GM19455 (cell line): ENCODE measurements around the gene NGF.

Experiments used
- ATAC-seq: cut with Tn5 transposase; IDR thresholded peaks from one replicate; pipeline ENCODE4 v1.9.1; 2021; ENCODE audit not compliant: unreplicated experiment

Gene NGF

DNA sequence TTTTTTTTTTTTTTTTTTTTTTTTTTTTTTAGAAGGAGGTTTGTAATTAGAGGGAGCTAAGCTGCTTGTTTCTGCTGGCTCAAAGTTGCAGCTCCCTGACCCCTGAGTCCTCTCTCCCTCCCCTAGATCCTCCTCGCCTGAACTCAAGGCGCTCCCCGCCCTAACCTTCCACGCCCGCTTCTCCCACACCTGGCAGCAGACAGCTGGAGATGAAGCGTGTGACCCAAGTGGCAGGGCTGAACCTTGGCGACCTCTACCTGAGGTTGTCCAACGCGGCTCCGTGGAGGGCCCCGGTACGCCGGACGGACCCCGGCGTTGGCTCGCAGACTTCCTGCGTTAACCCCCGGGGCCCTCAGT lies 795 bp downstream of the NGF start:
- no peak for ATAC-seq

DNA sequence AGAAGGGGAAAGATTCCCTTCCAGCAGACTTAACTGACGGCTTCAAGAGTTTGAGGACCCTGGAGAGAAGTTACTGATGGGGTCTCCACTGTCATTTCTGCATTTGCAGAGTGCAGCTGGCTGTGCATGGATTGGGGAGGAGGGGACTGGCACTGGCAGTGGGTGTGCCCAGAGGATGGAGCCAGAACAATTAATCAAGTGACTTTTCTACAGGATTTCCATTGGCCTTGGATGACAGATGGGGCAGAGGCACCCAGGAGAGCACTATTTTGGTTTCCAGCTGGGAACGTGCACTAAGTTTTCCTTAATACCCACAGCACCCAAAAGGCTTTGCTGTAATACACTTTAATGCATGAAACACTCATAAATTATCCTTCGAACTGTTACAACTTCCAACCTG lies 1.3 kb downstream of the NGF start:
- no peak for ATAC-seq

- ATAC-seq, result no peak
Measured at GRCh38 chr1:115332813-115333608, 5.0 kb downstream of the NGF start.

- ATAC-seq, result no peak
Measured at GRCh38 chr1:115331558-115332331, 6.3 kb downstream of the NGF start.

DNA sequence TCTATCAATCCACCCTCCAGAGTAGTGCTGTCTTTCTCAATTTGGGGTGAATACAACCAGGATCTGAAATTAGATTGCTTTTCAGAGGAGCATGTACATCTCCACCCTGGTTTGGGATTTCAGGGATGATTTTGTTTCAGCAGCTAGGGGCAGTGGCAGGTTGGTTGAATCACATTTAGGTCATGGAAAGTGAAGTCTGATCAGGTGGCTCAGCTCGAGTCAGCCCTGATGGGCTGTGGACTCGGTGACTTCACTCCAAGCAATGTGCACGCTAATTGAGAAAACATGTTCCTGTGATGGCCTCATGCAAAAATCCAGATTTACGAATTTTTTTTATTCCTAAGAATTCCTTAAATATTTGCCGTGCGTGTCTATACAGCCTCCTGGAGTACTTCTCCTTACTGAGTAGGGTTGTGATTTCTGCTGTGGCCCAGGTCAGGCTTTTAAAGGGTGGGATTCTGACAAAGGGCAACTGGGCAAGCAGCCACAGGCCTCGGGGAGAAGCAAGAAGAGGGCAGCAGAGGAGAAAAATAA lies 7.5 kb downstream of the NGF start:
- ATAC-seq, result no peak

DNA sequence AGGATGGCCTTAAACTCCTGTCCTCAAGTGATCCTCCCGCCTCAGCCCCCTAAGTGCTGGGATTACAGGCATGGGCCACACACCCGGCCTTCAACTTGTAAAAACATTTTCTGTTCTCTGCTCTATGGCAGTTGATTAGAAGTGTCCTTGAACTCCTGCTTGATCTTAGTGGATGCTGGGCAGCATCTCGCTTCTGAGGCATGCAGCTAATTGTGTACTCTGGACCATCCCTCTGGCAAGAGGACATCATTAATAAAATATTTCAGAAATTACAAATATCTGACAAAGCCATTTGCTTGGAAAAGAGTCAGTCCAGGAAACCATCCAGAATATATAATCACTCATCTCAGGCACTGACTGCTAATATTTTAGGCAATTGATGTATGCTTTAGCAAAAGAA lies 8.1 kb downstream of the NGF start:
- no peak for ATAC-seq

- ATAC-seq, result no peak
Measured at GRCh38 chr1:115327270-115327669, 10.8 kb downstream of the NGF start.

GRCh38 chr1:115326419-115326818 lies 11.6 kb downstream of the NGF start:
- no peak for ATAC-seq

DNA sequence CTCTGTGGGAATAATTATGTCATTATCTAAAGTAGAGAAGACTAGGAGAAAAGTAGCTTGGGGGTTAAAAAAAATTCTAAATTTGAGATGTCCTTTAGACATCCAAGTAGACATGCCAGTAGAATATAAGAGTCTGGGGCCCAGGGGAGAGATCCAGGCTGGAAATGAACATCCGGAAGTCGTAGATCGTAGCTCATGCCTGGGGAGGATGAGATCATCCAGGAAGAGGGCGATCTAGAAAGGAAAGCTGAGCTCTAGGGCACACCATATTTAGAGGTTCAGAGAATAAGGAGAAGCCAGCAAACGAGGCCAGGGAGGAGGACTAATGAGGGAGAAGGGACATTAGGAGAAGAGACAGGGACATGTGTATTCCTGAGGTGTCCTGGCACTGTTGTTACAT lies 12.2 kb downstream of the NGF start:
- no peak for ATAC-seq

DNA sequence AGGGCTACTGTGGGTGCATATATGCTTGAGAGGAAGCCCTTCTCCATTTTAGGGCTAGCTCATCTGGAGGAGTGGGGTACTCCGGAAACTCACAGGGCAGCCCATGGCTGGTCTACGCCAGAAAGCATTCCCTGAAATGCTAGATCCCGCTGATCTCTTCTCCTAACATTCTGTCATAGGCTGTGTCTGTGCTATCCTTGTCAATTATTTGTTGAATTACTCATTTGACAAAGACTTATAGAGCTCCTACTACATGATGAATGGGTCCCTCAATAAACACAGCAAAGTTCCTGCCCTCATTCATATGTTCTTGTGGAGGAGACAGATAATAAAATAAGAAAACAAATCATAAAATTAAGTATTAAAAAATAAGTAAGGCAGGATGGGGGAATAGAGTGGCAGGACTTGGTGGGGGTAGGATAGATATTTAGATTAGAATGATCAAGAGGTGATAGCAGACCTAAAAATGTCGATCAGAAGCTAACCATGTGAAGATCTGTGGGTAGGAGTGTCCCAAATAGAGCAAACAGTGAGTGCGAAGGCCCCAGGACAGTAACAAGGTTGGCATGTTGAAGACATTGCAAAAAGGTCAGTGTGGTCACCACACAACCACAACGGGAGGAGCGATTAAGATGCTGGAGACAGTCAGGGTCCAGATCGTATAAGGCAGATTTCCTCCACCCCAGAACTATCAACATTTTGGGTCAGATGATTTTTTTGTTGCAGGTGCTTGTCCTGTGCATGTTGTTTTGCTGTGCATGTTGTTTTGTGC lies 13.2 kb downstream of the NGF start:
- no peak for ATAC-seq

DNA sequence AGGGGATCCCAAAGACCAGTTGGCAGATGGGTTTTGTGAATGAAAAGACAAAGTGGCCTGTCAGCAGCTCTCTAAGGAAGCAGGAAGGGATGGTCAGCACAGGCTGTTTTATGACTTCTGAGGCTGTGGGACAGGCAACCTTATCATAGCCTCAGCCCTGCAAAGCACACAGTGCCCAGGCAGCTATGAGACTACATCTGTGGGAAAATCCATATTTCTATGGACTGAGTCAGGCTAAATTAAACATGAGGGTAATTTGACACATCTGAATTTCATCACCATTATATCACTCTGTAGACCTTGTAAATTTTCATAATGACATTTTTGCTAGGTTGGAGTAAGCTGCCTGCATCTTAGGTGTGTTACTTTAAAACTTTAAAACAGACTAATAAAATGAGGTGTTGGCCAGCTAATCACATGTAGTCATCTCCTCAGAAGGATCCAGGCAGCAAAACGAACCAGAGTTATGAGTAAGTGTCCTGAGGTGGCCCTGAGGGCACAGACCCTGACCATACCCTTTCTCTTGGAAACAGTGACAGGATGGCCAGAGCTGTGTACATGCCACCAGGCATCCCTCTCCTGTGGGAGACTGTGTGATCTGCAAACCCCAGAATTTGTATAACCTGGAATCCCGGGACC lies 14.6 kb downstream of the NGF start:
- no peak for ATAC-seq

DNA sequence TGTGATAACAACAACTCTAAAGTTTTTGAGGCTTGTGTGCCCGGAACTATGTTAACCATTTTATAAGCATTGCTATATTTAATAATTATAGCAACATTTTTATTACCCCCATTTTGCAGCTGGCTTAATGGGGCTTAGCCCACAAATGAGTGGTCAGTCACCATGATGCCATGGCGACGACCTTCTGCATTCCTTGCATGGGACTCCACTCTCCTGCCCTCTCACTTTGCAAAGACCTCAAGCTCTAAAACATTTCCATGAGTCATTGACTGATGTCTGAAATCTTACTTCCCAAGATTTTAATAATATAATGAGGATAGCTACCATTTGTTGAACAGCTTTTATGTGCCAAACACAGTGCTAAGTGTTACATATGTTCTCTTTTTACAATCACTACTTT lies 15.4 kb downstream of the NGF start:
- no peak for ATAC-seq

- no peak for ATAC-seq
Measured at GRCh38 chr1:115320377-115320776, 17.7 kb downstream of the NGF start.

- no peak for ATAC-seq
Measured at GRCh38 chr1:115319706-115320105, 18.3 kb downstream of the NGF start.

- ATAC-seq, result no peak
Measured at GRCh38 chr1:115317101-115318012, 20.7 kb downstream of the NGF start.

DNA sequence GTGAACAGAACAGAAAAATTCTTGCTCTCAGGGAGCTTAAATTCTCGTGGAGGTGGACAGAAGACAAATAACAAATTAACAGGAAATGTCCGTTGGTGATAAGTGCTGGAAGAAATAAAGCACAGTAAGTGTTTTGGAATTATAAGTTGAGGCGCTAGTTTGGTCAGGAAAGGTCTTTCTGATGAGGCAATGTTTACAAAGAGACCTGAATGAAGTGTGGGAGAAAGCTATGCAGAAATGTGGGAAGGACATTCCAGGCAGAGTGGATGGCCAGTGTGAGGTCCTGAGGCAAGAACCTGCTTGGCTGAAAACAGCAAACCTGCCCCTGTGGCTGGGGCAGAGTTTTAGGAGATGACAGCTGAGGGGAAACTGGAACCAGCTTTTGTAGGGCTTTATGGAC lies 23.3 kb downstream of the NGF start:
- no peak for ATAC-seq

- ATAC-seq, result no peak
Measured at GRCh38 chr1:115314092-115314491, 24.0 kb downstream of the NGF start.

DNA sequence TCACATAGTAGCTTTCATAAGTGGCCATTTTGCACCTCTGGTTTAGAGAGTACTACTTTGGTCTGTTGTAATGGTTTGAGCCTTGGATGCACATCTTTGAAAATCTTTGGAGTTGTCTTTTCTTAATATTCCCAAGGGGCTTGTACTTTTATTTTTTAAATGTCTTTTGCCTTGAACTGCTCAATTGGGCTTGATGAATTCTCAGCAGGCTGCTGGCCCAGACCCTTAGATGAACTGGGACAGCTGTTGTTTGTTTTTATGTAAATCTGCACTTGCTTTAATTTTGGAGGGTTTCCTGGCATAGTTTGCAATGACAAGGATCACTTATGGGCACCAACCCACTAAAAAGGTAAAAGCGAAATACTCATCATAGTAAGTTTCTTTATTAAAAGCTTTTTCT lies 24.9 kb downstream of the NGF start:
- ATAC-seq, result no peak

DNA sequence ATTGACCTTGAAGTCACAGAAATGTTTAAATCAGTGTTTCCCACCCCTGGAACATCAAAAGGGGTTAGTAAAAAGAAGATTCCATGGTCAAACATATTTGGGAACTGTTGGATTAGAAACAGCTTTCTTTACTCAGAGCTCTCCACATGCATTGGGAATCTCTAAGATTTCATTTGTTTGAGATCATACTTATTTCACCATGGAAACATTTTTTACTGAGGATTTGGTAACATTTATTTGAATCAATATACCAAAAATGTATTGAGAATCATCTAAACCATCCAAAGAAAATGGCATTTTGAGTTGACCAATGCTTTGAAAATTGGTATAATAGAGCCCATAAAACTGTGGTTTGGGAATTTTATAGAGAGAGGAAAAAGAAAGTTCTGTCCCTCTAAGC lies 25.3 kb downstream of the NGF start:
- no peak for ATAC-seq

DNA sequence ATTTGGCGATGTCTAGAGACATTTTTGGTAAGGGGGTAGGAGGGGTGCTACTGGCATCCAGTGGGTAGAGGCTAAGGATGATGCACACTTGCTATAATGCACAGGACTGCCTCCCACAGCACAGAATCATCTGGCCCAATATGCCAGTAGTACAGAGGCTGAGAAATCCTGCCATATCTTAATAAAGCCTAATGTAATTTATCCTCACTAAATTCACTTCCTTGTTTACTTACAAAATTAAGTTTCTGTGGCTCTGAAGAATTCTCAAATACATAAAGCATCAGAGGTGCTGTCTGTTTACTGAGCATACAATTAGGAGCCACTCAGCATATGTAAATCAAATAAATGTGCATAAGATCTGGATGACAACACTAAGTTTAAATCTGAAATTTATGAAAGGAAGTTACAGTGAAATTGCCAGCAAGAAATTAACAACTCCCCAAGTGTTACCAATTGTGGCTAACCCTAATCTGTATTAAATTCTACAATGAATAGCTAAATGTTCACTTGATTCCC lies 26.5 kb downstream of the NGF start:
- no peak for ATAC-seq
